ENCODE data around the gene KDM3B. TPM values are rescaled to one million over a fixed set of nuclear protein-coding genes. Genes with fewer than 3 reads are reported as not detected.

KDM3B gene
- total RNA-seq, 2 donors from 2014 or later = 50.1 to 86.2 TPM

DNA sequence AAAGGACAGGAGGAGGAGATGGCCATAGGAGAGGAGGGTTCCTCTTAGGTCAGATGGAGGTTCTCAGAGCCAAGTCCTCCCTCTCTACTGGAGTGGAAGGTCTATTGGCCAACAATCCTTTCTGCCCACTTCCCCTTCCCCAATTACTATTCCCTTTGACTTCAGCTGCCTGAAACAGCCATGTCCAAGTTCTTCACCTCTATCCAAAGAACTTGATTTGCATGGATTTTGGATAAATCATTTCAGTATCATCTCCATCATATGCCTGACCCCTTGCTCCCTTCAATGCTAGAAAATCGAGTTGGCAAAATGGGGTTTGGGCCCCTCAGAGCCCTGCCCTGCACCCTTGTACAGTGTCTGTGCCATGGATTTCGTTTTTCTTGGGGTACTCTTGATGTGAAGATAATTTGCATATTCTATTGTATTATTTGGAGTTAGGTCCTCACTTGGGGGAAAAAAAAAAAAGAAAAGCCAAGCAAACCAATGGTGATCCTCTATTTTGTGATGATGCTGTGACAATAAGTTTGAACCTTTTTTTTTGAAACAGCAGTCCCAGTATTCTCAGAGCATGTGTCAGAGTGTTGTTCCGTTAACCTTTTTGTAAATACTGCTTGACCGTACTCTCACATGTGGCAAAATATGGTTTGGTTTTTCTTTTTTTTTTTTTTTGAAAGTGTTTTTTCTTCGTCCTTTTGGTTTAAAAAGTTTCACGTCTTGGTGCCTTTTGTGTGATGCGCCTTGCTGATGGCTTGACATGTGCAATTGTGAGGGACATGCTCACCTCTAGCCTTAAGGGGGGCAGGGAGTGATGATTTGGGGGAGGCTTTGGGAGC lies 115.9 kb downstream of the KDM3B start:
- Histone ChIP-seq H3K27ac (no peak overlapping the region), H3K4me3 (peak overlapping the region; percentile 84), H3K9me3 (no peaks in the 10 kb centered on the region), H3K36me3 (peaks cover 8% of the 10 kb centered on the region), H3K4me1 (ENCODE audit: control insufficient read depth in 1 of 2, low read depth in 2 of 2) (peaks cover 9 to 32% of the 10 kb centered on the region in 2 donors), H3K27me3 (replicated peaks; ENCODE audit: insufficient read depth) (no peaks in the 10 kb centered on the region)
- DNase-seq (ENCODE audit: low spot score) (no peak), ATAC-seq (ENCODE audit: insufficient number of reproducible peaks, low FRiP score, low read depth) (no peak)
- no peak for TF ChIP-seq CTCF (IDR thresholded peaks at IDR 0.05)

- no peak for TF ChIP-seq CTCF (IDR thresholded peaks at IDR 0.05)
- Histone ChIP-seq H3K27me3 (replicated peaks; ENCODE audit: insufficient read depth) (no peaks in the 10 kb centered on the region), H3K9me3 (no peaks in the 10 kb centered on the region), H3K4me1 (ENCODE audit: control insufficient read depth in 1 of 2, low read depth in 2 of 2) (peaks cover 8 to 29% of the 10 kb centered on the region in 2 donors), H3K36me3 (peaks cover 8% of the 10 kb centered on the region), H3K27ac (peak overlapping the region in 1 of 2 donors; percentile 12), H3K4me3 (peak overlapping the region; percentile 84)
- no peak for ATAC-seq (ENCODE audit: insufficient number of reproducible peaks, low FRiP score, low read depth)
- DNase-seq (ENCODE audit: low spot score) = no peak
Measured at GRCh38 chr5:138468966-138469539, 116.6 kb downstream of the KDM3B start.

- Histone ChIP-seq H3K27ac (peak overlapping the region in 1 of 2 donors; percentile 23), H3K27me3 (replicated peaks; ENCODE audit: insufficient read depth) (no peaks in the 10 kb centered on the region), H3K4me3 (peak overlapping the region; percentile 14), H3K36me3 (peaks cover 8% of the 10 kb centered on the region), H3K4me1 (ENCODE audit: control insufficient read depth in 1 of 2, low read depth in 2 of 2) (peaks cover 8 to 29% of the 10 kb centered on the region in 2 donors), H3K9me3 (no peaks in the 10 kb centered on the region)
- no peak for DNase-seq (ENCODE audit: low spot score)
- no peak for TF ChIP-seq CTCF (IDR thresholded peaks at IDR 0.05)
- ATAC-seq (ENCODE audit: insufficient number of reproducible peaks, low FRiP score, low read depth) = peak; percentile 20
Measured at GRCh38 chr5:138469540-138470321, 117.2 kb downstream of the KDM3B start.

- peak overlapping the region in 1 of 2 donors; percentile 23 for H3K27ac ChIP-seq
- peak; percentile 5 for ATAC-seq (ENCODE audit: insufficient number of reproducible peaks, low FRiP score, low read depth)
- no peak for DNase-seq (ENCODE audit: low spot score)
- TF ChIP-seq CTCF (IDR thresholded peaks at IDR 0.05) = no peak
- no peaks in the 10 kb centered on the region for H3K27me3 ChIP-seq (replicated peaks; ENCODE audit: insufficient read depth)
- H3K9me3 ChIP-seq = no peaks in the 10 kb centered on the region
- peaks cover 8 to 29% of the 10 kb centered on the region in 2 donors for H3K4me1 ChIP-seq (ENCODE audit: control insufficient read depth in 1 of 2, low read depth in 2 of 2)
- no peak overlapping the region for H3K4me3 ChIP-seq
- peaks cover 8% of the 10 kb centered on the region for H3K36me3 ChIP-seq
Measured at GRCh38 chr5:138470322-138471051, 118.0 kb downstream of the KDM3B start.
